Pancreas (tissue), 10 donors: ENCODE results near the gene SMIM15. TPM values are rescaled to one million over a fixed set of nuclear protein-coding genes. Genes with fewer than 3 reads are reported as not detected.

Source experiments
- ATAC-seq, 4 donors: fragments of 200-7000 bp; cut with Tn5 transposase; one replicate each; pipeline versions ENCODE4 v1.8.0 to v1.9.1; 2020; ENCODE audit warnings: mild to moderate bottlenecking in 4 of 4, moderate library complexity in 4 of 4
- DNase-seq, 6 donors: peaks; one replicate each; pipeline ENCODE4 v3.0.0-alpha.2; 2020
- FAIRE-seq: peaks from 2 replicates; lab custom pipeline; 2012; peaks lifted over from hg19 to GRCh38; lab: Jason Lieb, UNC
- H3K27ac ChIP-seq, 4 donors: fragments of 200-600 bp; sonication (generic); 1 replicate in 3 of 4; 2 replicates in 1 of 4; pipeline versions ENCODE4 v1.5.0 to v1.8.0; 2020
- H3K27me3 ChIP-seq, 4 donors: fragments of 200-600 bp; one replicate each; pipeline ENCODE4 v1.8.0; 2021
- H3K36me3 ChIP-seq, 3 donors: fragments of 200-600 bp; sonication (generic) in 1 of 3; one replicate each; pipeline versions ENCODE4 v1.5.0 to v1.8.0; 2020 to 2021
- H3K4me1 ChIP-seq, 3 donors: fragments of 200-600 bp; one replicate each; pipeline ENCODE4 v1.8.0; 2021
- H3K4me3 ChIP-seq, 4 donors: fragments of 200-600 bp; sonication (generic) in 2 of 4; one replicate each; pipeline versions ENCODE4 v1.5.0 to v1.8.0; 2020 to 2021
- H3K9me3 ChIP-seq, 4 donors: fragments of 200-600 bp; one replicate each; pipeline ENCODE4 v1.8.0; 2021
- CTCF ChIP-seq, 4 donors: fragments of 200-600 bp; sonication (generic) in 3 of 4; IDR thresholded peaks; one replicate each; pipeline versions ENCODE4 v1.5.0 to v1.8.0; 2021; ENCODE audit warnings: antibody characterized with exemption in 4 of 4
- WGBS, 2 donors: extraction: QIAGEN DNeasy Blood & Tissue Kit; methylation state at CpG; one replicate each; pipeline ENCODE4 v1.1.7; 2013; 5-methylcytosine and 5-hydroxymethylcytosine counted together
- intact Hi-C, 3 donors: fragments of 100-400 bp; cut with DNase I; formaldehyde crosslinking; loops; one replicate each; pipeline versions ENCODE4 v1.11.1 to v1.14.2; 2022
- polyA plus RNA-seq, 2 donors: library from polyadenylated mRNA; stranded (reverse); fragments of 200-250 nt; gene quantifications; one replicate each; pipeline ENCODE4 v1.2.3, GENCODE V29; 2013
- total RNA-seq, 6 donors: library from RNA; stranded (reverse); fragmentation: NEBNext Ultra II Directional in 4 of 6; extraction: Animal tissue kit (Norgen Biotek cat#: 25700) in 4 of 6; gene quantifications; one replicate each; pipeline versions ENCODE4 v1.2.1 to v1.2.4, GENCODE V29; 2021 to 2023
- donor health status: healthy with polysubstance abuse.
- donor health status: DM: no; HTN: no; CAD: no; lungs with moderate emphysema.
- donor health status: DM: no; HTN: no; CAD: no.
- donor health status: control.
- donor health status: control.
- donor health status: Bipolar disorder and iron deficiency.
- donor health status: DM: yes; HTN: yes; CAD: no.
- donor health status: DM: no; HTN: no; CAD: no.
- donor health status: DM: no; HTN: no; CAD: no.
- donor health status: DM: yes; HTN: yes; CAD: no.

Gene SMIM15
- 10 to 100 TPM; 20.6 to 36.4 (median 26.3) TPM for total RNA-seq
- 10 to 100 TPM; 14.4 to 16.2 TPM for polyA plus RNA-seq

GRCh38 chr5:61162010-61162831 is at the start of gene SMIM15:
SMIM15 (minus strand) TSS chr5:61162468; CDS start chr5:61160171, 2,297 bp downstream.
- Histone ChIP-seq H3K36me3 (peaks cover 0 to 2% (median 0%) of the 10 kb centered on the region in 3 donors), H3K9me3 (no peaks in the 10 kb centered on the region), H3K4me1 (peaks cover 6 to 28% (median 25%) of the 10 kb centered on the region in 3 donors), H3K27me3 (no peaks in the 10 kb centered on the region), H3K4me3 (peak within 1 kb of the TSS; percentile 39 to 94 (median 77)), H3K27ac (peak within 1 kb of the TSS; percentile 64 to 94 (median 92))
- no peak for FAIRE-seq
- TF ChIP-seq CTCF (IDR thresholded peaks at IDR 0.05) = no peak
- intact Hi-C loops = no loop called here
- peak; percentile 88 to 95 (median 90) for DNase-seq
- 0 to 1% methylated on average over 73 of the region's 73 CpGs for WGBS, 2 donors
- ATAC-seq = peak; percentile 96 to 98 (median 98)

GRCh38 chr5:61207884-61208283 is 45.6 kb upstream of the SMIM15 start:
- TF ChIP-seq CTCF (IDR thresholded peaks at IDR 0.05) = no peak
- Histone ChIP-seq H3K4me3 (no peak overlapping the region), H3K36me3 (no peaks in the 10 kb centered on the region), H3K4me1 (no peaks in the 10 kb centered on the region), H3K9me3 (no peaks in the 10 kb centered on the region), H3K27ac (no peak overlapping the region), H3K27me3 (no peaks in the 10 kb centered on the region)
- DNase-seq = no peak
- ATAC-seq = no peak
- FAIRE-seq = no peak
- intact Hi-C loops = no loop called here

GRCh38 chr5:61205013-61205412 is 42.7 kb upstream of the SMIM15 start:
- no peaks in the 10 kb centered on the region for H3K36me3 ChIP-seq
- no peak for FAIRE-seq
- no peaks in the 10 kb centered on the region for H3K4me1 ChIP-seq
- H3K27me3 ChIP-seq = no peaks in the 10 kb centered on the region
- ATAC-seq = no peak
- 88 to 94% methylated on average over 5 of the region's 5 CpGs for WGBS, 2 donors
- TF ChIP-seq CTCF (IDR thresholded peaks at IDR 0.05) = no peak
- no peak overlapping the region for H3K27ac ChIP-seq
- intact Hi-C loops = no loop called here
- H3K9me3 ChIP-seq = no peaks in the 10 kb centered on the region
- DNase-seq = no peak
- no peak overlapping the region for H3K4me3 ChIP-seq

- intact Hi-C loops = no loop called here
- Histone ChIP-seq H3K27me3 (no peaks in the 10 kb centered on the region), H3K27ac (no peak overlapping the region), H3K36me3 (no peaks in the 10 kb centered on the region), H3K4me1 (no peaks in the 10 kb centered on the region), H3K9me3 (no peaks in the 10 kb centered on the region), H3K4me3 (no peak overlapping the region)
- 89 to 96% methylated on average over 2 of the region's 2 CpGs for WGBS, 2 donors
- DNase-seq (no peak), ATAC-seq (no peak), FAIRE-seq (no peak)
- no peak for TF ChIP-seq CTCF (IDR thresholded peaks at IDR 0.05)
These were observed 39.9 kb upstream of the SMIM15 start for GRCh38 chr5:61202213-61202612.

- H3K9me3 ChIP-seq = no peaks in the 10 kb centered on the region
- no peaks in the 10 kb centered on the region for H3K4me1 ChIP-seq
- no peaks in the 10 kb centered on the region for H3K36me3 ChIP-seq
- intact Hi-C loops = no loop called here
- no peak for TF ChIP-seq CTCF (IDR thresholded peaks at IDR 0.05)
- H3K27me3 ChIP-seq = no peaks in the 10 kb centered on the region
- no peak for FAIRE-seq
- no peak for ATAC-seq
- no peak overlapping the region for H3K4me3 ChIP-seq
- 90 to 96% methylated on average over 8 of the region's 8 CpGs for WGBS, 2 donors
- H3K27ac ChIP-seq = no peak overlapping the region
- DNase-seq = peak in 1 of 6 donors; percentile 41
These were observed 38.4 kb upstream of the SMIM15 start for GRCh38 chr5:61200582-61201155.
